HepG2 (cell line): ENCODE measurements around the gene FITM1. TPM values are rescaled to one million over a fixed set of nuclear protein-coding genes. Genes with fewer than 3 reads are reported as not detected.
A peak's percentile ranks its signal among the peaks of the same experiment; 100 is the strongest.

Source experiments
- GLI4 ChIP-seq: sonication (generic); formaldehyde crosslinking; IDR thresholded peaks from 2 replicates; pipeline ENCODE4 v1.5.1; 2020; ENCODE audit warnings: missing genetic modification reagents, mild to moderate bottlenecking, moderate library complexity, borderline replicate concordance
- KMT2A ChIP-seq: sonication (generic); formaldehyde crosslinking; IDR thresholded peaks from 2 replicates; pipeline ENCODE4 v1.4.0; 2020; ENCODE audit warnings: missing genetic modification reagents
- MAFK ChIP-seq, 2 experiments: IDR thresholded peaks in 1 of 2; conservative IDR thresholded peaks in 1 of 2; 2 replicates each; pipeline ENCODE4 v1.6.1; 2011; ENCODE audit warnings: improper control_type of control experiment in 2 of 2, low read length in 2 of 2
- MIXL1 ChIP-seq: IDR thresholded peaks from 2 replicates; pipeline ENCODE4 v1.6.1; 2016
- NFYC ChIP-seq: IDR thresholded peaks from 2 replicates; pipeline ENCODE4 v1.6.1; 2016; ENCODE audit warnings: missing genetic modification reagents, missing compliant biosample characterization
- NR0B2 ChIP-seq: sonication (generic); formaldehyde crosslinking; IDR thresholded peaks from 2 replicates; pipeline ENCODE4 v1.4.0; 2020; ENCODE audit warnings: mild to moderate bottlenecking, missing genetic modification reagents
- PREB ChIP-seq: sonication (generic); formaldehyde crosslinking; IDR thresholded peaks from 2 replicates; pipeline ENCODE4 v1.4.0; 2020; ENCODE audit warnings: missing genetic modification reagents
- SMYD3 ChIP-seq: sonication (generic); formaldehyde crosslinking; IDR thresholded peaks from 2 replicates; pipeline ENCODE4 v1.8.1; 2023; ENCODE audit warnings: mild to moderate bottlenecking, missing genetic modification reagents
- SP4 ChIP-seq: sonication (generic); formaldehyde crosslinking; IDR thresholded peaks from 2 replicates; pipeline ENCODE4 v1.8.1; 2023; ENCODE audit warnings: mild to moderate bottlenecking, missing genetic modification reagents
- ZBTB7B ChIP-seq: sonication (generic); formaldehyde crosslinking; IDR thresholded peaks from 2 replicates; pipeline ENCODE4 v1.4.0; 2020; ENCODE audit warnings: missing genetic modification reagents
- ZC3H4 ChIP-seq: sonication (generic); formaldehyde crosslinking; IDR thresholded peaks from 2 replicates; pipeline ENCODE4 v1.4.0; 2020; ENCODE audit warnings: missing genetic modification reagents, borderline replicate concordance
- ZNF549 ChIP-seq: sonication (generic); formaldehyde crosslinking; IDR thresholded peaks from 2 replicates; pipeline ENCODE4 v1.5.0; 2020; ENCODE audit warnings: missing genetic modification reagents
- ZNF629 ChIP-seq: sonication (generic); formaldehyde crosslinking; conservative IDR thresholded peaks from 2 replicates; pipeline ENCODE4 v1.5.0; 2020; ENCODE audit warnings: missing genetic modification reagents
- ZNF850 ChIP-seq: sonication (generic); formaldehyde crosslinking; conservative IDR thresholded peaks from 2 replicates; pipeline ENCODE4 v1.9.0; 2021; ENCODE audit warnings: mild to moderate bottlenecking, missing genetic modification reagents
- polyA plus RNA-seq, 8 experiments: library from polyadenylated mRNA; depleted of rRNA in 3 of 8; stranded (reverse) in 7 of 8; unstranded in 1 of 8; fragments of >200 nt; fragmentation: Illumina TruSeq in 4 of 8; extraction: Trizol in 4 of 8; gene quantifications; 2 replicates each; pipeline versions ENCODE4 v1.2.1 to v1.2.3, GENCODE V29; 2011 to 2016; ENCODE audit warnings: low read depth in 4 of 8, missing spikeins in 1 of 8, mixed read lengths in 1 of 8; ENCODE audit not compliant: insufficient read depth in 1 of 8
- total RNA-seq, 5 experiments: library from RNA; depleted of rRNA; stranded (reverse); fragments of >200 nt; fragmentation: Illumina TruSeq; extraction: Trizol; gene quantifications; 2 replicates each; pipeline ENCODE4 v1.2.3, GENCODE V29; 2016; ENCODE audit warnings: low read depth in 1 of 5
- TF ChIP-seq, protein P1 (sequence below): sonication (generic); formaldehyde crosslinking; IDR thresholded peaks from 2 replicates; pipeline ENCODE4 v1.8.0; 2022; ENCODE audit warnings: mild to moderate bottlenecking, missing genetic modification reagents; ENCODE audit not compliant: insufficient replicate concordance
- TF ChIP-seq, protein P2 (sequence below): sonication (generic); formaldehyde crosslinking; conservative IDR thresholded peaks from 2 replicates; pipeline ENCODE4 v1.8.0; 2022; ENCODE audit warnings: mild to moderate bottlenecking, moderate library complexity, missing genetic modification reagents
- TF ChIP-seq, protein P3 (sequence below): sonication (generic); formaldehyde crosslinking; IDR thresholded peaks from 2 replicates; pipeline ENCODE4 v1.5.0; 2020; ENCODE audit warnings: mild to moderate bottlenecking, missing genetic modification reagents, borderline replicate concordance

The FITM1 gene
- total and polyA plus RNA-seq, 2 of the 13 experiments (the other 11 are each of a cell fraction or from before 2014, with no cell fraction given) = 2.7 to 5.8 TPM

DNA sequence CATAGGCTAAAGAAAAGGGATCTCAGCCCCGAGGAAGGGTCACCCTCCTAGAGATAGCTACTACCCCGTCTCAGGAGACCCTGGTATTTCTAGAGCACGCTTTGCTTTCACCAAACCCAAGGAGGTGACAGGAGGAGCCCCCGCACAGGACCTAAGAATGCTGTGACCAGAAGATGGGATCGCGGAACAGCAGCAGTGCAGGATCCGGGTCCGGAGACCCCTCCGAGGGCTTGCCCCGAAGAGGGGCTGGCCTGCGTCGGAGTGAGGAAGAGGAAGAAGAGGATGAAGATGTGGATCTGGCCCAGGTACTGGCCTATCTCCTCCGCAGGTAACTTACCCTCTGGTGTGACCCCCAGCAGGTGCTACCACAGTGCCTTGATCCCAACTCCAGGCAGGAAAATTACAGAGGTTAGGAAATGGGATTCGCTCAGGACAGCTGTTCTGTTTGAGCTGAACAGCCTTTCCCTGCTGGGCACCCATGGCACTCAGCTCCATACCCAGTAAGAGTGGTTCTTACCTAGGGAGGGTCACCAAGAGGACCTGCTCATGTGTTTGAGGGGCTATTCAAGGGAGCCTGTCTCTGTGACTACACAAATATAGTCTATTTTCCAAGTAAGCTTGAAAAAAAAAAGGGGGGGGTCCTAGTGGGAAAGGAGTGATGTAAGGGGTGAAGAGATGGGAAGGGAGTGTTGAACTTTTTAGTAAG is 14.9 kb upstream of the FITM1 start (continued):
- TF ChIP-seq, protein P1, sequence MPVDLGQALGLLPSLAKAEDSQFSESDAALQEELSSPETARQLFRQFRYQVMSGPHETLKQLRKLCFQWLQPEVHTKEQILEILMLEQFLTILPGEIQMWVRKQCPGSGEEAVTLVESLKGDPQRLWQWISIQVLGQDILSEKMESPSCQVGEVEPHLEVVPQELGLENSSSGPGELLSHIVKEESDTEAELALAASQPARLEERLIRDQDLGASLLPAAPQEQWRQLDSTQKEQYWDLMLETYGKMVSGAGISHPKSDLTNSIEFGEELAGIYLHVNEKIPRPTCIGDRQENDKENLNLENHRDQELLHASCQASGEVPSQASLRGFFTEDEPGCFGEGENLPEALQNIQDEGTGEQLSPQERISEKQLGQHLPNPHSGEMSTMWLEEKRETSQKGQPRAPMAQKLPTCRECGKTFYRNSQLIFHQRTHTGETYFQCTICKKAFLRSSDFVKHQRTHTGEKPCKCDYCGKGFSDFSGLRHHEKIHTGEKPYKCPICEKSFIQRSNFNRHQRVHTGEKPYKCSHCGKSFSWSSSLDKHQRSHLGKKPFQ (CRISPR knock-in tag) = no peak
- TF ChIP-seq SMYD3 (CRISPR knock-in tag) (no peak), MIXL1 (no peak), ZNF629 (CRISPR knock-in tag) (0 out of 2 replicates have a peak, but pooled peaks have one; percentile 11), NR0B2 (CRISPR knock-in tag) (no peak), KMT2A (CRISPR knock-in tag) (peak; percentile 58; the same call in 1 of the 2 replicates), PREB (CRISPR knock-in tag) (no peak), ZBTB7B (CRISPR knock-in tag) (peak; percentile 21; the same call in 1 of the 2 replicates), SP4 (CRISPR knock-in tag) (no peak), GLI4 (CRISPR knock-in tag) (peak; percentile 12; the same call in 1 of the 2 replicates), ZNF850 (no peak), NFYC (CRISPR knock-in tag) (no peak), MAFK (conservative IDR thresholded peaks at IDR 0.05 in 1 of 2, IDR thresholded peaks at IDR 0.05 in 1 of 2; ENCODE audit: low read length in 2 of 2) (no peak), ZNF549 (CRISPR knock-in tag) (no peak), ZC3H4 (0 out of 2 replicates have a peak, but pooled peaks have one; percentile 35)
- TF ChIP-seq, protein P2, sequence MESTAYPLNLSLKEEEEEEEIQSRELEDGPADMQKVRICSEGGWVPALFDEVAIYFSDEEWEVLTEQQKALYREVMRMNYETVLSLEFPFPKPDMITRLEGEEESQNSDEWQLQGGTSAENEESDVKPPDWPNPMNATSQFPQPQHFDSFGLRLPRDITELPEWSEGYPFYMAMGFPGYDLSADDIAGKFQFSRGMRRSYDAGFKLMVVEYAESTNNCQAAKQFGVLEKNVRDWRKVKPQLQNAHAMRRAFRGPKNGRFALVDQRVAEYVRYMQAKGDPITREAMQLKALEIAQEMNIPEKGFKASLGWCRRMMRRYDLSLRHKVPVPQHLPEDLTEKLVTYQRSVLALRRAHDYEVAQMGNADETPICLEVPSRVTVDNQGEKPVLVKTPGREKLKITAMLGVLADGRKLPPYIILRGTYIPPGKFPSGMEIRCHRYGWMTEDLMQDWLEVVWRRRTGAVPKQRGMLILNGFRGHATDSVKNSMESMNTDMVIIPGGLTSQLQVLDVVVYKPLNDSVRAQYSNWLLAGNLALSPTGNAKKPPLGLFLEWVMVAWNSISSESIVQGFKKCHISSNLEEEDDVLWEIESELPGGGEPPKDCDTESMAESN (CRISPR knock-in tag) = no peak; the same call in 1 of the 2 replicates
- TF ChIP-seq, protein P3, sequence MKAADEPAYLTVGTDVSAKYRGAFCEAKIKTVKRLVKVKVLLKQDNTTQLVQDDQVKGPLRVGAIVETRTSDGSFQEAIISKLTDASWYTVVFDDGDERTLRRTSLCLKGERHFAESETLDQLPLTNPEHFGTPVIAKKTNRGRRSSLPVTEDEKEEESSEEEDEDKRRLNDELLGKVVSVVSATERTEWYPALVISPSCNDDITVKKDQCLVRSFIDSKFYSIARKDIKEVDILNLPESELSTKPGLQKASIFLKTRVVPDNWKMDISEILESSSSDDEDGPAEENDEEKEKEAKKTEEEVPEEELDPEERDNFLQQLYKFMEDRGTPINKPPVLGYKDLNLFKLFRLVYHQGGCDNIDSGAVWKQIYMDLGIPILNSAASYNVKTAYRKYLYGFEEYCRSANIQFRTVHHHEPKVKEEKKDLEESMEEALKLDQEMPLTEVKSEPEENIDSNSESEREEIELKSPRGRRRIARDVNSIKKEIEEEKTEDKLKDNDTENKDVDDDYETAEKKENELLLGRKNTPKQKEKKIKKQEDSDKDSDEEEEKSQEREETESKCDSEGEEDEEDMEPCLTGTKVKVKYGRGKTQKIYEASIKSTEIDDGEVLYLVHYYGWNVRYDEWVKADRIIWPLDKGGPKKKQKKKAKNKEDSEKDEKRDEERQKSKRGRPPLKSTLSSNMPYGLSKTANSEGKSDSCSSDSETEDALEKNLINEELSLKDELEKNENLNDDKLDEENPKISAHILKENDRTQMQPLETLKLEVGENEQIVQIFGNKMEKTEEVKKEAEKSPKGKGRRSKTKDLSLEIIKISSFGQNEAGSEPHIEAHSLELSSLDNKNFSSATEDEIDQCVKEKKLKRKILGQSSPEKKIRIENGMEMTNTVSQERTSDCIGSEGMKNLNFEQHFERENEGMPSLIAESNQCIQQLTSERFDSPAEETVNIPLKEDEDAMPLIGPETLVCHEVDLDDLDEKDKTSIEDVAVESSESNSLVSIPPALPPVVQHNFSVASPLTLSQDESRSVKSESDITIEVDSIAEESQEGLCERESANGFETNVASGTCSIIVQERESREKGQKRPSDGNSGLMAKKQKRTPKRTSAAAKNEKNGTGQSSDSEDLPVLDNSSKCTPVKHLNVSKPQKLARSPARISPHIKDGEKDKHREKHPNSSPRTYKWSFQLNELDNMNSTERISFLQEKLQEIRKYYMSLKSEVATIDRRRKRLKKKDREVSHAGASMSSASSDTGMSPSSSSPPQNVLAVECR (CRISPR knock-in tag) = no peak
